HL-60 (cell line): ENCODE measurements around the gene PRPF19.

Experiments
- POLR2AphosphoS5 ChIP-seq: IDR thresholded peaks from 2 replicates; pipeline ENCODE4 v1.6.1; 2012; ENCODE audit warnings: low read depth
- TF ChIP-seq, protein P1 (sequence below): IDR thresholded peaks from one replicate; pipeline ENCODE4 v1.5.1; 2011; ENCODE audit warnings: low read length, control low read depth, inconsistent platforms; ENCODE audit not compliant: insufficient read depth

DNA sequence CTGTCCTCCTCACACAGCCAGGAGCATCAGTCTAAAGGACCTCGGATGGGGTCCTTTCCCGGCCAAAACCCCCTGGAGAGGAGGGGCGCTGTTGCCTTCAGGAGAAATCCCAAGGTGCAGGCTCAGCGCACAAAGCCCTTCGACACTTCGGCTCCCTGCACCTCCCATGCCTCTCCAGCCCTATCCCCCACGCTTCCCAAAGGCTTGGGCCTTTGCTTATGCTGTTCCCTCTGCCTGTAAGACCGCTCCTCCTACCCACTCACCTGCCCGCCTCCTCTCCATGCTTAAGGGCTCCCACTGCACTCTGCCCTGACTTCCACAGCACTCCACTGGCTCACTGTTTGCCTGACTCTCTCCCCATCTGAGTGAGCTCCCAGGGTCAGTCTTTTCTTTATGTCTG, 32.1 kb upstream of the PRPF19 start:
- no peak for TF ChIP-seq POLR2AphosphoS5
- TF ChIP-seq, protein P1, sequence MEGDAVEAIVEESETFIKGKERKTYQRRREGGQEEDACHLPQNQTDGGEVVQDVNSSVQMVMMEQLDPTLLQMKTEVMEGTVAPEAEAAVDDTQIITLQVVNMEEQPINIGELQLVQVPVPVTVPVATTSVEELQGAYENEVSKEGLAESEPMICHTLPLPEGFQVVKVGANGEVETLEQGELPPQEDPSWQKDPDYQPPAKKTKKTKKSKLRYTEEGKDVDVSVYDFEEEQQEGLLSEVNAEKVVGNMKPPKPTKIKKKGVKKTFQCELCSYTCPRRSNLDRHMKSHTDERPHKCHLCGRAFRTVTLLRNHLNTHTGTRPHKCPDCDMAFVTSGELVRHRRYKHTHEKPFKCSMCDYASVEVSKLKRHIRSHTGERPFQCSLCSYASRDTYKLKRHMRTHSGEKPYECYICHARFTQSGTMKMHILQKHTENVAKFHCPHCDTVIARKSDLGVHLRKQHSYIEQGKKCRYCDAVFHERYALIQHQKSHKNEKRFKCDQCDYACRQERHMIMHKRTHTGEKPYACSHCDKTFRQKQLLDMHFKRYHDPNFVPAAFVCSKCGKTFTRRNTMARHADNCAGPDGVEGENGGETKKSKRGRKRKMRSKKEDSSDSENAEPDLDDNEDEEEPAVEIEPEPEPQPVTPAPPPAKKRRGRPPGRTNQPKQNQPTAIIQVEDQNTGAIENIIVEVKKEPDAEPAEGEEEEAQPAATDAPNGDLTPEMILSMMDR: no peak
